LNCaP clone FGC (cell line): ENCODE results near the gene CCDC81.
"Not testable (repeated sequence)": the region's sequence is repeated elsewhere in the genome, so short reads cannot be mapped to it uniquely, and the experiment has no call there.

Source experiments
- DNase-seq: peaks from one replicate; pipeline ENCODE4 v3.0.0-alpha.2; 2011; ENCODE audit warnings: low read depth
- H3K4me3 ChIP-seq: 2 replicates; pipeline ENCODE4 v1.5.1; 2011; ENCODE audit warnings: mild to moderate bottlenecking, low read depth, low read length, control low read depth
- CTCF ChIP-seq: IDR thresholded peaks from 2 replicates; pipeline ENCODE4 v1.5.1; 2012; ENCODE audit warnings: mild to moderate bottlenecking; ENCODE audit not compliant: control insufficient read depth, insufficient read depth; ENCODE audit errors: extremely low read depth

The CCDC81 gene

GRCh38 chr11:86374586-86374985 is at the start of gene CCDC81:
TSS of gene CCDC81 (plus strand) at chr11:86374887. CDS start at chr11:86375164, 277 bp downstream.
- DNase-seq, result no peak
- no peak for TF ChIP-seq CTCF
- H3K4me3 ChIP-seq, result no peak within 1 kb of the TSS

GRCh38 chr11:86335131-86335767 is 39.4 kb upstream of the CCDC81 start:
- H3K4me3 ChIP-seq, result no peak overlapping the region
- no peak for TF ChIP-seq CTCF
- DNase-seq, result no peak

GRCh38 chr11:86337227-86337626 is 37.5 kb upstream of the CCDC81 start:
- H3K4me3 ChIP-seq, result no peak overlapping the region
- DNase-seq, result no peak
- no peak for TF ChIP-seq CTCF

- no peak overlapping the region for H3K4me3 ChIP-seq
- no peak for TF ChIP-seq CTCF
- no peak for DNase-seq
These were observed 33.3 kb upstream of the CCDC81 start for GRCh38 chr11:86341382-86341781.

GRCh38 chr11:86346513-86346912 is 28.2 kb upstream of the CCDC81 start:
- H3K4me3 ChIP-seq, result no peak overlapping the region
- no peak for TF ChIP-seq CTCF
- DNase-seq, result no peak

- H3K4me3 ChIP-seq, result no peak overlapping the region
- DNase-seq, result no peak
- no peak for TF ChIP-seq CTCF
These were observed 19.4 kb upstream of the CCDC81 start for GRCh38 chr11:86355256-86355655.

GRCh38 chr11:86357412-86357811 is 17.3 kb upstream of the CCDC81 start:
- not testable (repeated sequence) for DNase-seq, H3K4me3 ChIP-seq

- H3K4me3 ChIP-seq, result no peak overlapping the region
- DNase-seq, result no peak
- TF ChIP-seq CTCF, result no peak
These were observed 16.0 kb upstream of the CCDC81 start for GRCh38 chr11:86358720-86359119.
